AG04450 (cell line): ENCODE data around the gene IFNGR2. TPM values are rescaled to one million over a fixed set of nuclear protein-coding genes. Genes with fewer than 3 reads are reported as not detected.

Experiments
- CTCF ChIA-PET: fragments of 300-600, 350-600 bp; formaldehyde crosslinking; extraction: SDS; loops from one replicate; lab custom pipeline; 2022; ENCODE audit warnings: antibody characterized with exemption, inconsistent platforms; lab: Charles Lee
- POLR2A ChIA-PET: fragments of 350-600 bp; formaldehyde crosslinking; extraction: SDS; loops from one replicate; lab custom pipeline; 2021; ENCODE audit warnings: antibody characterized with exemption, inconsistent platforms; lab: Yijun Ruan, JAX
- DNase-seq: peaks from one replicate; pipeline ENCODE4 v3.0.0-alpha.2; 2011; ENCODE audit warnings: low read depth, low spot score
- H3K27ac ChIP-seq: one replicate; pipeline ENCODE4 v1.5.1; 2012; ENCODE audit warnings: low read depth, low read length, control low read depth
- H3K27me3 ChIP-seq: one replicate; pipeline ENCODE4 v1.6.0; 2012; ENCODE audit warnings: low read length; ENCODE audit not compliant: control insufficient read depth, insufficient read depth
- H3K4me3 ChIP-seq: 2 replicates; pipeline ENCODE4 v1.5.1; 2011; ENCODE audit warnings: mild to moderate bottlenecking, low read depth, low read length, control low read depth
- H3K9me3 ChIP-seq: 2 replicates; pipeline ENCODE4 v1.5.1; 2012; ENCODE audit warnings: low read length; ENCODE audit not compliant: control insufficient read depth, insufficient read depth
- polyA plus RNA-seq: library from polyadenylated mRNA; depleted of rRNA; stranded (reverse); fragments of >200 nt; gene quantifications from 2 replicates; pipeline ENCODE4 v1.2.3, GENCODE V29; 2011
- TF ChIP-seq, protein P1 (sequence below): IDR thresholded peaks from 2 replicates; pipeline ENCODE4 v1.5.1; 2011; ENCODE audit warnings: low read depth, low read length, control low read depth, inconsistent platforms

Gene IFNGR2
- polyA plus RNA-seq, 1 experiment = 90.8 TPM

DNA sequence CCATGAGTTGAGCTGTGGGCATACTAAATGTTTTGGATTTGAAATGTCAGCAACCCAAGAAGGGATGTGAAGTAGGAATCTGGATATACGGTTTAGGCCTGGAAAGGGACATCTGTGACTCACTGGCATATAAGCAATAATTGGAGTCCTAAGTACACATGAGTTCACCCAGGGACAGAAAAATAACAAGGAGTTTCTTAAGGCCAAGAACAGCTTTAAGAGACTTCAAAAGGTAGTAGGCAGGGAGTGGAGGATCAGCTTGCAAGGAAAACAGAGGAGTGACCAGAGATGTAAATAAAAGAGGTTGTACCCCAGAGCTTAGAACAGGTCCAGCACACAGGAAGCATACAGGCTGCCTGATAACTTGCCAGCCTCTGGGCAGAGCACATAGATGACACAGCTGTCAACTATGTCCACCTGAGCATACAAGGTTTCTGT, 48.4 kb downstream of the IFNGR2 start:
- H3K9me3 ChIP-seq = no peaks in the 10 kb centered on the region
- no peak for DNase-seq
- no peak overlapping the region for H3K27ac ChIP-seq
- CTCF ChIA-PET = interaction anchor here (0.8 to 1.7 kb wide), 3 partner anchors 154 to 255 kb away, joined by 3 to 9 read pairs (median 3); no protein-coding TSS in a partner anchor
- TF ChIP-seq, protein P1, sequence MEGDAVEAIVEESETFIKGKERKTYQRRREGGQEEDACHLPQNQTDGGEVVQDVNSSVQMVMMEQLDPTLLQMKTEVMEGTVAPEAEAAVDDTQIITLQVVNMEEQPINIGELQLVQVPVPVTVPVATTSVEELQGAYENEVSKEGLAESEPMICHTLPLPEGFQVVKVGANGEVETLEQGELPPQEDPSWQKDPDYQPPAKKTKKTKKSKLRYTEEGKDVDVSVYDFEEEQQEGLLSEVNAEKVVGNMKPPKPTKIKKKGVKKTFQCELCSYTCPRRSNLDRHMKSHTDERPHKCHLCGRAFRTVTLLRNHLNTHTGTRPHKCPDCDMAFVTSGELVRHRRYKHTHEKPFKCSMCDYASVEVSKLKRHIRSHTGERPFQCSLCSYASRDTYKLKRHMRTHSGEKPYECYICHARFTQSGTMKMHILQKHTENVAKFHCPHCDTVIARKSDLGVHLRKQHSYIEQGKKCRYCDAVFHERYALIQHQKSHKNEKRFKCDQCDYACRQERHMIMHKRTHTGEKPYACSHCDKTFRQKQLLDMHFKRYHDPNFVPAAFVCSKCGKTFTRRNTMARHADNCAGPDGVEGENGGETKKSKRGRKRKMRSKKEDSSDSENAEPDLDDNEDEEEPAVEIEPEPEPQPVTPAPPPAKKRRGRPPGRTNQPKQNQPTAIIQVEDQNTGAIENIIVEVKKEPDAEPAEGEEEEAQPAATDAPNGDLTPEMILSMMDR = no peak
- no peaks in the 10 kb centered on the region for H3K27me3 ChIP-seq
- POLR2A ChIA-PET = interaction anchor here (0.6 kb wide), 1 partner anchor 674 kb away, joined by 9 read pairs; no protein-coding TSS in a partner anchor
- no peak overlapping the region for H3K4me3 ChIP-seq

DNA sequence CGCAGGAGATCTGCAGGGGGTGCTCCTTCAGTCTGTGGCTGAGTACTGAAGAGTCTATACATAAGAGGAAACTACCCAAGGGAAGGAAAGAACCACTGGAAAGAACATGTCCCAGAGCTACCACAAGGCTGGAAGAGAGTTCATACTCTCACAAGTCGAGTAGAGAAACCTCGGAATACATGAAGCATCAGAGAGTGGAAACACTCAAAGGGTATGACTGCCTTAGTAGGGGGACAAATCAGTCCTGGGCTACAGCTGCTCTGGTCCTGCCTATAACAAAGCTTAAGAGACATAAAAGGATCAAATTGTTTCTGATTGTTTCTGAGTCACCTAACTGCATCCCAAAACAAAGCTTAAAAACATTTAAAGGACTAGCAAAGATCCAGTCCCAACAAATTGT, 49.1 kb downstream of the IFNGR2 start:
- no peaks in the 10 kb centered on the region for H3K27me3 ChIP-seq
- ChIA-PET CTCF (interaction anchor here (1.7 kb wide), 1 partner anchor 153 kb away, joined by 9 read pairs; no protein-coding TSS in a partner anchor), POLR2A (interaction anchor here (0.7 kb wide), 1 partner anchor 28 kb away, joined by 4 read pairs; no protein-coding TSS in a partner anchor)
- TF ChIP-seq, protein P1 = no peak
- DNase-seq = no peak
- no peak overlapping the region for H3K27ac ChIP-seq
- H3K4me3 ChIP-seq = no peak overlapping the region
- H3K9me3 ChIP-seq = no peaks in the 10 kb centered on the region

DNA sequence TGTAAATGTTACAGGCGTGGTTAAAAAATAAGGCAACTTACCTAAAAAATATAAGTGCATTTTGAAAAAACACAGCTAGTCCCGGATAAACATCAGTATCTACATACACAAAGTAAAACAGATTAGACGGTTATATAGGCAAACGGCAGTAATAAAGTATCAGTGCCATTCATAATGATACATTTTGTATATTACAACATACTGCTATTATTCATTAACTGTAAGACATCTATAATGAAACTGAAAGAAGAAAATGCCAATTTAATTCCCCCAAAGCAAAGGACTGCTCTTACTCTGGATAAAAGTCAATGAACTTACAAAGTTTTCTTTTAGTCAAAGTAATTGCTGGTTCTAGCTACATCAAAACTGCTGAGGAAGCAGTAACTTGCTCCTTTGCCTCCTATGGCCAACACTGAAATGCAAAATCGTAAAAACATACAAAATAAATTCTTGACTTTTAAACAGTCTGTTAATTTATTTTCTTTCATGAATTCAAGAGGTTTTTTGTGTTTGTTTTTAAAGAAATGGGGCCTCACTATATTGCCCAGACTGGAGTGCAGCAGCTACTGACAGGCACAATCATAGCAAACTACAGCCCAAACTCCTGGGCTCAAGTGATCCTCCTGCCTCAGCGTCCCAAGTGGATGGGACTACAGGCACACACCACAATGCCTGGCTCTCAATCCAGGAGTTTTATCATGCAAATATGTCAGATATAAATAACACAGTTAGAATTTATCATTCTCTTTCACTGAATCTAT, 52.7 kb downstream of the IFNGR2 start:
- CTCF ChIA-PET = interaction anchor here (1.0 to 1.3 kb wide), 3 partner anchors 10 to 150 kb away, joined by 3 to 4 read pairs (median 3); no protein-coding TSS in a partner anchor
- TF ChIP-seq, protein P1 = no peak
- Histone ChIP-seq H3K9me3 (no peaks in the 10 kb centered on the region), H3K4me3 (no peak overlapping the region), H3K27ac (no peak overlapping the region), H3K27me3 (no peaks in the 10 kb centered on the region)
- POLR2A ChIA-PET = no interaction called here
- no peak for DNase-seq

DNA sequence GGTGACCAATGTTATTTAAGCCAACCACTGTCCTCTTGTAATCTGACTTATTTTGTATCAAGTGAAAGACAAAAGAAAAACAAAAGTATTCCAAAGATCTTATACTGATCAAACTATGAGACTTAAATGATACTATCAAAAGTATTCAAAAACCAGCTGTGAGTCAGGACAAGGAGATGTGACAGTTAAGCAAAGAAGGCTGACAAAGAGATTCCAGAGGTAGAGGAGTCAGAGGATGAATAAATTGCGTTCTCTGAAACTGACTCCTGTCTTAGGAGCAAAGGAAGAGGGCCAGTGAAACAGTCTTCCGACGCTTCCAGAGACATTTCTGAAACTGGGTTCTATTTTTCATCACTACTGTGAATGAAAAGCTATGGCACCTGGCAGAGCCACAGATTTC, 55.6 kb downstream of the IFNGR2 start:
- Histone ChIP-seq H3K9me3 (no peaks in the 10 kb centered on the region), H3K27ac (no peak overlapping the region), H3K27me3 (no peaks in the 10 kb centered on the region), H3K4me3 (no peak overlapping the region)
- DNase-seq = no peak
- POLR2A ChIA-PET = no interaction called here
- TF ChIP-seq, protein P1 = no peak
- CTCF ChIA-PET = interaction anchor here (1.0 to 1.5 kb wide), 2 partner anchors 14 to 147 kb away, joined by 3 to 10 read pairs; no protein-coding TSS in a partner anchor
